SH-SY5Y (cell line): ENCODE measurements around the gene VPS4A.

Source experiments
- GATA2 ChIP-seq: IDR thresholded peaks from 2 replicates; pipeline ENCODE4 v1.6.1; 2011; ENCODE audit warnings: mild to moderate bottlenecking, low read depth, low read length
- GATA3 ChIP-seq: IDR thresholded peaks from 2 replicates; pipeline ENCODE4 v1.6.1; 2011; ENCODE audit warnings: low read depth, mild to moderate bottlenecking, low read length, moderate library complexity

GRCh38 chr16:69314534-69314933 lies 3.4 kb downstream of the VPS4A start:
- TF ChIP-seq GATA2 (no peak), GATA3 (no peak)
